GM23338 (cell line): ENCODE results near the gene STAP2. TPM values are rescaled to one million over a fixed set of nuclear protein-coding genes. Genes with fewer than 3 reads are reported as not detected.

Experiments used
- ATAC-seq: fragments of 200-7000 bp; cut with Tn5 transposase; 3 replicates; pipeline ENCODE4 v1.9.1; 2020
- DNase-seq: peaks from one replicate; pipeline ENCODE4 v3.0.0-alpha.2; 2015; ENCODE audit warnings: low spot score
- H2AFZ ChIP-seq: fragments of 200-600 bp; sonication (generic); 2 replicates; pipeline ENCODE4 v1.8.0; 2016; ENCODE audit warnings: antibody characterized with exemption, mild to moderate bottlenecking, moderate library complexity
- H3F3A ChIP-seq: fragments of 200-600 bp; sonication (generic); replicated peaks from 2 replicates; pipeline ENCODE4 v1.8.0; 2017; ENCODE audit warnings: antibody characterized with exemption, mixed run types, low read depth
- H3K27ac ChIP-seq: fragments of 200-600 bp; sonication (generic); 2 replicates; pipeline ENCODE4 v1.6.1; 2016; ENCODE audit warnings: low read depth
- H3K27me3 ChIP-seq: fragments of 200-600 bp; sonication (generic); 2 replicates; pipeline ENCODE4 v1.8.0; 2016; ENCODE audit warnings: mild to moderate bottlenecking, mixed run types, moderate library complexity; ENCODE audit not compliant: insufficient read depth
- H3K36me3 ChIP-seq: fragments of 200-600 bp; sonication (generic); 2 replicates; pipeline ENCODE4 v1.8.0; 2016; ENCODE audit warnings: mild to moderate bottlenecking; ENCODE audit not compliant: insufficient read depth
- H3K4me1 ChIP-seq: fragments of 200-600 bp; sonication (generic); 2 replicates; pipeline ENCODE4 v1.8.0; 2016; ENCODE audit warnings: mild to moderate bottlenecking, moderate library complexity; ENCODE audit not compliant: insufficient read depth
- H3K4me2 ChIP-seq: fragments of 200-600 bp; sonication (generic); 2 replicates; pipeline ENCODE4 v1.7.1; 2017; ENCODE audit warnings: mixed run types
- H3K4me3 ChIP-seq: fragments of 200-600 bp; sonication (generic); 2 replicates; pipeline ENCODE4 v1.6.1; 2016; ENCODE audit warnings: mixed run types
- H3K79me2 ChIP-seq: fragments of 200-600 bp; sonication (generic); replicated peaks from 2 replicates; pipeline ENCODE4 v1.8.0; 2017; ENCODE audit warnings: mild to moderate bottlenecking; ENCODE audit not compliant: insufficient read depth
- H3K9me2 ChIP-seq: fragments of 200-600 bp; sonication (generic); 2 replicates; pipeline ENCODE4 v1.8.0; 2017; ENCODE audit not compliant: insufficient read depth
- H4K20me1 ChIP-seq: fragments of 200-600 bp; sonication (generic); replicated peaks from 2 replicates; pipeline ENCODE4 v1.8.0; 2017; ENCODE audit warnings: mild to moderate bottlenecking; ENCODE audit not compliant: insufficient read depth
- H3K27ac Mint-ChIP-seq: 2 replicates; pipeline ENCODE4 v1.8.0; 2020; ENCODE audit warnings: inconsistent platforms, mild to moderate bottlenecking, moderate library complexity, mixed read lengths
- H3K27me3 Mint-ChIP-seq: 3 replicates; pipeline ENCODE4 v1.8.0; 2022; ENCODE audit warnings: low read depth, mild to moderate bottlenecking, moderate library complexity, mixed read lengths, inconsistent platforms; ENCODE audit not compliant: insufficient read depth, poor library complexity
- H3K36me3 Mint-ChIP-seq: 3 replicates; pipeline ENCODE4 v1.8.0; 2021; ENCODE audit warnings: low read depth, mild to moderate bottlenecking, inconsistent platforms, moderate library complexity, mixed read lengths
- H3K4me1 Mint-ChIP-seq: 3 replicates; pipeline ENCODE4 v1.8.0; 2020; ENCODE audit warnings: mild to moderate bottlenecking, inconsistent platforms, mixed read lengths
- H3K4me3 Mint-ChIP-seq: 3 replicates; pipeline ENCODE4 v1.8.0; 2021; ENCODE audit warnings: moderate library complexity, mild to moderate bottlenecking, inconsistent platforms, mixed read lengths
- H3K9me3 Mint-ChIP-seq: 3 replicates; pipeline ENCODE4 v1.8.0; 2020; ENCODE audit warnings: moderate library complexity, mild to moderate bottlenecking, inconsistent platforms, mixed read lengths
- CREB1 ChIP-seq: fragments of 250-450 bp; sonication (Bioruptor Pico); IDR thresholded peaks from 2 replicates; pipeline ENCODE4 v1.5.0; 2020; ENCODE audit warnings: low read depth, mild to moderate bottlenecking, moderate library complexity
- EZH2 ChIP-seq: fragments of 200-600 bp; sonication (generic); IDR thresholded peaks from one replicate; pipeline ENCODE4 v1.8.0; 2017; ENCODE audit warnings: antibody characterized with exemption, mild to moderate bottlenecking, low read depth; ENCODE audit not compliant: unreplicated experiment
- EZH2phosphoT487 ChIP-seq: fragments of 200-600 bp; sonication (generic); IDR thresholded peaks from one replicate; pipeline ENCODE4 v1.8.1; 2018; ENCODE audit warnings: antibody characterized with exemption; ENCODE audit not compliant: unreplicated experiment
- JUNB ChIP-seq: IDR thresholded peaks from one replicate; pipeline ENCODE4 v1.6.1; 2016; ENCODE audit warnings: antibody characterized with exemption; ENCODE audit not compliant: unreplicated experiment
- NANOG ChIP-seq: IDR thresholded peaks from 2 replicates; pipeline ENCODE4 v1.6.1; 2016; ENCODE audit warnings: antibody characterized with exemption, borderline replicate concordance
- POLR2AphosphoS5 ChIP-seq: IDR thresholded peaks from 2 replicates; pipeline ENCODE4 v1.6.1; 2016; ENCODE audit warnings: antibody characterized with exemption, low read depth
- STAT1 ChIP-seq: IDR thresholded peaks from one replicate; pipeline ENCODE4 v1.6.1; 2016; ENCODE audit warnings: antibody characterized with exemption; ENCODE audit not compliant: unreplicated experiment
- ZNF114 ChIP-seq: fragments of 250-450 bp; sonication (Bioruptor Pico); IDR thresholded peaks from 2 replicates; pipeline ENCODE4 v1.5.0; 2020; ENCODE audit warnings: mild to moderate bottlenecking, moderate library complexity
- ZNF331 ChIP-seq: fragments of 250-450 bp; sonication (Bioruptor Pico); IDR thresholded peaks from 2 replicates; pipeline ENCODE4 v1.5.0; 2020; ENCODE audit warnings: low read depth, mild to moderate bottlenecking, moderate library complexity
- polyA plus RNA-seq: library from polyadenylated mRNA; unstranded; fragments of >200 nt; fragmentation: Nextera tagmentation; extraction: Ambion mirVana; gene quantifications from 2 replicates; pipeline ENCODE4 v1.2.1, GENCODE V29; 2016
- total RNA-seq: library from RNA; depleted of rRNA; stranded (reverse); fragments of >200 nt; shearing (Covaris generic); gene quantifications from 2 replicates; pipeline ENCODE4 v1.2.3, GENCODE V29; 2014
- TF ChIP-seq, protein P1 (sequence below), 2 experiments: fragments of 200-600 bp in 1 of 2; sonication (generic) in 1 of 2; conservative IDR thresholded peaks; 2 replicates each; pipeline versions ENCODE4 v1.5.1 to v1.6.1; 2016 to 2017; ENCODE audit warnings: antibody characterized with exemption in 2 of 2, low read depth in 2 of 2, mild to moderate bottlenecking in 2 of 2, moderate library complexity in 1 of 2
- TF ChIP-seq, protein P2 (sequence below): fragments of 250-450 bp; sonication (Bioruptor Pico); IDR thresholded peaks from 2 replicates; pipeline ENCODE4 v1.5.0; 2020; ENCODE audit warnings: mild to moderate bottlenecking, moderate library complexity
- TF ChIP-seq, protein P3 (sequence below): IDR thresholded peaks from one replicate; pipeline ENCODE4 v1.6.1; 2018; ENCODE audit warnings: antibody characterized with exemption; ENCODE audit not compliant: unreplicated experiment
- TF ChIP-seq, protein P4 (sequence below): IDR thresholded peaks from 2 replicates; pipeline ENCODE4 v1.6.1; 2016; ENCODE audit warnings: antibody characterized with exemption

Gene STAP2
- total and polyA plus RNA-seq, 2 experiments from 2014 or later, result 15.1 to 20.7 TPM

DNA sequence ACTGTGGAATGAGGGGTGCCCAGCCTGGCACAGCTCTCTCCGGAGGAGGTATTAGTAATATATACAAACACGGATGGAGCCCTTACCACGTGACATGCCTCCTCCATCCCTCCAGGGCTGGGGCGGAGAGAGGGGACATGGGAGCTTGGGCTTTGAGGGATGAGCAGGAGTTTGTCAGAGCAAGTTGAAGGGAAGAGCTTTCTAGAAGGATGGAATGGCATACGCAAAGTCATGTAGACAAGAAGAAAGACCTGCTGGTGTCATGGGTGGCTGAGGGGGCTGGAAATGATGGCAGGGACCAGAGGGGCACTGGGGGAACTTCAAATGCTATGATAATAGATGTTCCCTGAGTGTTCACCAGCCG is 7.4 kb upstream of the STAP2 start:
- Mint-ChIP-seq H3K4me3 (no peak overlapping the region), H3K4me1 (peaks cover 3% of the 10 kb centered on the region), H3K9me3 (no peaks in the 10 kb centered on the region; the same call in 2 of the 3 replicates), H3K27me3 (peaks cover 19% of the 10 kb centered on the region), H3K36me3 (peaks cover 38% of the 10 kb centered on the region), H3K27ac (no peak overlapping the region)
- H3K36me3 ChIP-seq, result no peaks in the 10 kb centered on the region; the same call in 1 of the 2 replicates
- no peaks in the 10 kb centered on the region for H3K27me3 ChIP-seq
- H3K79me2 ChIP-seq, result 0 out of 2 replicates have a peak, but pooled peaks cover 5% of the 10 kb centered on the region
- H2AFZ ChIP-seq, result no peak overlapping the region
- no peaks in the 10 kb centered on the region for H3K4me1 ChIP-seq
- no peak overlapping the region for H3K4me3 ChIP-seq
- H3K9me2 ChIP-seq, result no peaks in the 10 kb centered on the region
- H3K4me2 ChIP-seq, result no peak overlapping the region
- TF ChIP-seq ZNF331 (CRISPR knock-in tag) (no peak), POLR2AphosphoS5 (no peak), CREB1 (CRISPR knock-in tag) (no peak), NANOG (no peak), STAT1 (no peak), EZH2phosphoT487 (no peak), JUNB (no peak), EZH2 (no peak), ZNF114 (CRISPR knock-in tag) (no peak)
- TF ChIP-seq, protein P1, sequence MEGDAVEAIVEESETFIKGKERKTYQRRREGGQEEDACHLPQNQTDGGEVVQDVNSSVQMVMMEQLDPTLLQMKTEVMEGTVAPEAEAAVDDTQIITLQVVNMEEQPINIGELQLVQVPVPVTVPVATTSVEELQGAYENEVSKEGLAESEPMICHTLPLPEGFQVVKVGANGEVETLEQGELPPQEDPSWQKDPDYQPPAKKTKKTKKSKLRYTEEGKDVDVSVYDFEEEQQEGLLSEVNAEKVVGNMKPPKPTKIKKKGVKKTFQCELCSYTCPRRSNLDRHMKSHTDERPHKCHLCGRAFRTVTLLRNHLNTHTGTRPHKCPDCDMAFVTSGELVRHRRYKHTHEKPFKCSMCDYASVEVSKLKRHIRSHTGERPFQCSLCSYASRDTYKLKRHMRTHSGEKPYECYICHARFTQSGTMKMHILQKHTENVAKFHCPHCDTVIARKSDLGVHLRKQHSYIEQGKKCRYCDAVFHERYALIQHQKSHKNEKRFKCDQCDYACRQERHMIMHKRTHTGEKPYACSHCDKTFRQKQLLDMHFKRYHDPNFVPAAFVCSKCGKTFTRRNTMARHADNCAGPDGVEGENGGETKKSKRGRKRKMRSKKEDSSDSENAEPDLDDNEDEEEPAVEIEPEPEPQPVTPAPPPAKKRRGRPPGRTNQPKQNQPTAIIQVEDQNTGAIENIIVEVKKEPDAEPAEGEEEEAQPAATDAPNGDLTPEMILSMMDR (conservative IDR thresholded peaks at IDR 0.05; ENCODE audit: low read depth in 2 of 2), result no peak
- TF ChIP-seq, protein P2, sequence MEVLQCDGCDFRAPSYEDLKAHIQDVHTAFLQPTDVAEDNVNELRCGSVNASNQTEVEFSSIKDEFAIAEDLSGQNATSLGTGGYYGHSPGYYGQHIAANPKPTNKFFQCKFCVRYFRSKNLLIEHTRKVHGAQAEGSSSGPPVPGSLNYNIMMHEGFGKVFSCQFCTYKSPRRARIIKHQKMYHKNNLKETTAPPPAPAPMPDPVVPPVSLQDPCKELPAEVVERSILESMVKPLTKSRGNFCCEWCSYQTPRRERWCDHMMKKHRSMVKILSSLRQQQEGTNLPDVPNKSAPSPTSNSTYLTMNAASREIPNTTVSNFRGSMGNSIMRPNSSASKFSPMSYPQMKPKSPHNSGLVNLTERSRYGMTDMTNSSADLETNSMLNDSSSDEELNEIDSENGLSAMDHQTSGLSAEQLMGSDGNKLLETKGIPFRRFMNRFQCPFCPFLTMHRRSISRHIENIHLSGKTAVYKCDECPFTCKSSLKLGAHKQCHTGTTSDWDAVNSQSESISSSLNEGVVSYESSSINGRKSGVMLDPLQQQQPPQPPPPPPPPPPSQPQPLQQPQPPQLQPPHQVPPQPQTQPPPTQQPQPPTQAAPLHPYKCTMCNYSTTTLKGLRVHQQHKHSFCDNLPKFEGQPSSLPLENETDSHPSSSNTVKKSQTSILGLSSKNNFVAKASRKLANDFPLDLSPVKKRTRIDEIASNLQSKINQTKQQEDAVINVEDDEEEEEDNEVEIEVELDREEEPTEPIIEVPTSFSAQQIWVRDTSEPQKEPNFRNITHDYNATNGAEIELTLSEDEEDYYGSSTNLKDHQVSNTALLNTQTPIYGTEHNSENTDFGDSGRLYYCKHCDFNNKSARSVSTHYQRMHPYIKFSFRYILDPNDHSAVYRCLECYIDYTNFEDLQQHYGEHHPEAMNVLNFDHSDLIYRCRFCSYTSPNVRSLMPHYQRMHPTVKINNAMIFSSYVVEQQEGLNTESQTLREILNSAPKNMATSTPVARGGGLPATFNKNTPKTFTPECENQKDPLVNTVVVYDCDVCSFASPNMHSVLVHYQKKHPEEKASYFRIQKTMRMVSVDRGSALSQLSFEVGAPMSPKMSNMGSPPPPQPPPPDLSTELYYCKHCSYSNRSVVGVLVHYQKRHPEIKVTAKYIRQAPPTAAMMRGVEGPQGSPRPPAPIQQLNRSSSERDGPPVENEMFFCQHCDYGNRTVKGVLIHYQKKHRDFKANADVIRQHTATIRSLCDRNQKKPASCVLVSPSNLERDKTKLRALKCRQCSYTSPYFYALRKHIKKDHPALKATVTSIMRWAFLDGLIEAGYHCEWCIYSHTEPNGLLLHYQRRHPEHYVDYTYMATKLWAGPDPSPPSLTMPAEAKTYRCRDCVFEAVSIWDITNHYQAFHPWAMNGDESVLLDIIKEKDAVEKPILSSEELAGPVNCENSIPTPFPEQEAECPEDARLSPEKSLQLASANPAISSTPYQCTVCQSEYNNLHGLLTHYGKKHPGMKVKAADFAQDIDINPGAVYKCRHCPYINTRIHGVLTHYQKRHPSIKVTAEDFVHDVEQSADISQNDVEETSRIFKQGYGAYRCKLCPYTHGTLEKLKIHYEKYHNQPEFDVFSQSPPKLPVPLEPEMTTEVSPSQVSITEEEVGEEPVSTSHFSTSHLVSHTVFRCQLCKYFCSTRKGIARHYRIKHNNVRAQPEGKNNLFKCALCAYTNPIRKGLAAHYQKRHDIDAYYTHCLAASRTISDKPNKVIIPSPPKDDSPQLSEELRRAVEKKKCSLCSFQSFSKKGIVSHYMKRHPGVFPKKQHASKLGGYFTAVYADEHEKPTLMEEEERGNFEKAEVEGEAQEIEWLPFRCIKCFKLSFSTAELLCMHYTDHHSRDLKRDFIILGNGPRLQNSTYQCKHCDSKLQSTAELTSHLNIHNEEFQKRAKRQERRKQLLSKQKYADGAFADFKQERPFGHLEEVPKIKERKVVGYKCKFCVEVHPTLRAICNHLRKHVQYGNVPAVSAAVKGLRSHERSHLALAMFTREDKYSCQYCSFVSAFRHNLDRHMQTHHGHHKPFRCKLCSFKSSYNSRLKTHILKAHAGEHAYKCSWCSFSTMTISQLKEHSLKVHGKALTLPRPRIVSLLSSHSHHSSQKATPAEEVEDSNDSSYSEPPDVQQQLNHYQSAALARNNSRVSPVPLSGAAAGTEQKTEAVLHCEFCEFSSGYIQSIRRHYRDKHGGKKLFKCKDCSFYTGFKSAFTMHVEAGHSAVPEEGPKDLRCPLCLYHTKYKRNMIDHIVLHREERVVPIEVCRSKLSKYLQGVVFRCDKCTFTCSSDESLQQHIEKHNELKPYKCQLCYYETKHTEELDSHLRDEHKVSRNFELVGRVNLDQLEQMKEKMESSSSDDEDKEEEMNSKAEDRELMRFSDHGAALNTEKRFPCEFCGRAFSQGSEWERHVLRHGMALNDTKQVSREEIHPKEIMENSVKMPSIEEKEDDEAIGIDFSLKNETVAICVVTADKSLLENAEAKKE (CRISPR knock-in tag), result no peak
- TF ChIP-seq, protein P3, sequence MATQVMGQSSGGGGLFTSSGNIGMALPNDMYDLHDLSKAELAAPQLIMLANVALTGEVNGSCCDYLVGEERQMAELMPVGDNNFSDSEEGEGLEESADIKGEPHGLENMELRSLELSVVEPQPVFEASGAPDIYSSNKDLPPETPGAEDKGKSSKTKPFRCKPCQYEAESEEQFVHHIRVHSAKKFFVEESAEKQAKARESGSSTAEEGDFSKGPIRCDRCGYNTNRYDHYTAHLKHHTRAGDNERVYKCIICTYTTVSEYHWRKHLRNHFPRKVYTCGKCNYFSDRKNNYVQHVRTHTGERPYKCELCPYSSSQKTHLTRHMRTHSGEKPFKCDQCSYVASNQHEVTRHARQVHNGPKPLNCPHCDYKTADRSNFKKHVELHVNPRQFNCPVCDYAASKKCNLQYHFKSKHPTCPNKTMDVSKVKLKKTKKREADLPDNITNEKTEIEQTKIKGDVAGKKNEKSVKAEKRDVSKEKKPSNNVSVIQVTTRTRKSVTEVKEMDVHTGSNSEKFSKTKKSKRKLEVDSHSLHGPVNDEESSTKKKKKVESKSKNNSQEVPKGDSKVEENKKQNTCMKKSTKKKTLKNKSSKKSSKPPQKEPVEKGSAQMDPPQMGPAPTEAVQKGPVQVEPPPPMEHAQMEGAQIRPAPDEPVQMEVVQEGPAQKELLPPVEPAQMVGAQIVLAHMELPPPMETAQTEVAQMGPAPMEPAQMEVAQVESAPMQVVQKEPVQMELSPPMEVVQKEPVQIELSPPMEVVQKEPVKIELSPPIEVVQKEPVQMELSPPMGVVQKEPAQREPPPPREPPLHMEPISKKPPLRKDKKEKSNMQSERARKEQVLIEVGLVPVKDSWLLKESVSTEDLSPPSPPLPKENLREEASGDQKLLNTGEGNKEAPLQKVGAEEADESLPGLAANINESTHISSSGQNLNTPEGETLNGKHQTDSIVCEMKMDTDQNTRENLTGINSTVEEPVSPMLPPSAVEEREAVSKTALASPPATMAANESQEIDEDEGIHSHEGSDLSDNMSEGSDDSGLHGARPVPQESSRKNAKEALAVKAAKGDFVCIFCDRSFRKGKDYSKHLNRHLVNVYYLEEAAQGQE, result no peak
- TF ChIP-seq, protein P4, sequence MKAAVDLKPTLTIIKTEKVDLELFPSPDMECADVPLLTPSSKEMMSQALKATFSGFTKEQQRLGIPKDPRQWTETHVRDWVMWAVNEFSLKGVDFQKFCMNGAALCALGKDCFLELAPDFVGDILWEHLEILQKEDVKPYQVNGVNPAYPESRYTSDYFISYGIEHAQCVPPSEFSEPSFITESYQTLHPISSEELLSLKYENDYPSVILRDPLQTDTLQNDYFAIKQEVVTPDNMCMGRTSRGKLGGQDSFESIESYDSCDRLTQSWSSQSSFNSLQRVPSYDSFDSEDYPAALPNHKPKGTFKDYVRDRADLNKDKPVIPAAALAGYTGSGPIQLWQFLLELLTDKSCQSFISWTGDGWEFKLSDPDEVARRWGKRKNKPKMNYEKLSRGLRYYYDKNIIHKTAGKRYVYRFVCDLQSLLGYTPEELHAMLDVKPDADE, result no peak
- peaks cover 9% of the 10 kb centered on the region; the same call in 1 of the 2 replicates for H3F3A ChIP-seq
- DNase-seq (no peak), ATAC-seq (no peak)
- H3K27ac ChIP-seq, result no peak overlapping the region
- H4K20me1 ChIP-seq, result no peaks in the 10 kb centered on the region; the same call in none of the 2 replicates
